Stimulated activated CD4-positive, alpha-beta T cell treated with anti-CD3 and anti-CD28 coated beads, Interleukin-12 subunit alpha, Interleukin-12 subunit beta, amount 100 ng/mL, for 24 hours (primary cell): ENCODE results near the gene PPP1R7.

Experiments used
- DNase-seq, 2 experiments: peaks; one replicate each; pipeline ENCODE4 v3.0.0-alpha.2; 2020; ENCODE audit warnings: low read depth in 2 of 2

PPP1R7 gene

DNA sequence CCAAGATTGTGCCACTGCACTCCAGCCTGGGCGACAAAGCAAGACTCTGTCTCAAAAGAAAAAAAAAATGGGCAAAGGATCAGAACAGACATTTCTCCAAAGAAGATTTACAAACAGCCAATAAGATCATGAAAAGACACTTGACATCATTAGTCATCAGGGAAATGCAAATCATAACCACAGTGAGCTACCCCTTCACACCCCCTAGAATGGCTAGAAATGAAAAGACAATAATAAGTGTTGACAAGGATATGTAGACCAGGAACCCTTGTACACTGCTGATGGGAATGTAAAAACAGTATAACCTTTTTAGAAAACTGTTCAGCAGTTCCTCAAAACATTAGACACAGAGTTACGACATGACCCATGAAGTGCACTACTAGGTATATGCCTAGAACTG, 29.8 kb upstream of the PPP1R7 start:
- DNase-seq: no peak

DNA sequence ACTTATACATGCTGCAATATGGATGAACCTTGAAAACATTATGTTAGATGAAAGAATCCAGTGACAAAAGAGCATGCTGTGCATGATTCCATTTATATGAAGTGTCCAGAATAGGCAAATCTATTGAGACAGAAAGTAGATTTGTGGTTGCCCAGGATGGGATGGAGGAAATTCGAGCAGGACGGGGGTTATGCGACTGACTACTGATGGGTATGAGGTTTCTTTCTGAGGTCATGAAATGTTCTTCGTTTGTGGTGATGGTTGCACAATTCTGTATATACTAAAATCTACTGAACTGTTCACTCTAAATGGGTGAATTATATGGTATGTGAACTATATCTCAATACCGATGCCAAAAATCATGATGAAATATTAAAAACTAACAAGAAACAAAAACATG, 29.3 kb upstream of the PPP1R7 start:
- no peak for DNase-seq

DNA sequence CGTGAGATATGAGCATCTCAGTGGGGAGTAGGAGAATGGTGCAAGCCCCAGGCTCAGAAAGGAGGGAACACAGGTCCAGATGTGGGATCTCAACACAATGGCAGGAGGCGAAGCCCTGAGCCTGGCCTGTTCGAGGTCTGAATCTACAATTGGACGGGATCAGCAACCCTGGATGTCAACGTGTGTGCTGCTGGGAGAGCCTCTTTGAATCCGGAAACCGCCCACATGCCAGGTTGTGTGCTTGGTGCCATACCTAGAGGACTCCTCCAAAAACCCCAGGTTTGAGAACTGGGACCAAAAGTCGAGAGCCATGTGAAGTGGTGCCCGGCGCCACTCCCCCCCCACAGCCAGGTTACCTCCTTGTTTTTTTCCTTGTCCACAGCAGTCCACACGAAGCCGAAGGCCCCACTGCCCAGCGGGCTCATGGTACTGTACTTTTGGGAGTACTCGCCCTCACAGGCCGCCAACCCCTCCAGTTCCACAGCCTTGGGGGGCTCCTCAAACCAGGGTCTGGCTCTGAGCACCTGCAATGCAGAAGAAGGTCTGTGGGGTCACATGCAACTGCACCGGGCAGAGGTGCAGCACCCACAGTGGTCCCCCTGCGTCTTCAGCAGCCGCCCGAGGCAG, 27.8 kb upstream of the PPP1R7 start:
- no peak for DNase-seq

DNA sequence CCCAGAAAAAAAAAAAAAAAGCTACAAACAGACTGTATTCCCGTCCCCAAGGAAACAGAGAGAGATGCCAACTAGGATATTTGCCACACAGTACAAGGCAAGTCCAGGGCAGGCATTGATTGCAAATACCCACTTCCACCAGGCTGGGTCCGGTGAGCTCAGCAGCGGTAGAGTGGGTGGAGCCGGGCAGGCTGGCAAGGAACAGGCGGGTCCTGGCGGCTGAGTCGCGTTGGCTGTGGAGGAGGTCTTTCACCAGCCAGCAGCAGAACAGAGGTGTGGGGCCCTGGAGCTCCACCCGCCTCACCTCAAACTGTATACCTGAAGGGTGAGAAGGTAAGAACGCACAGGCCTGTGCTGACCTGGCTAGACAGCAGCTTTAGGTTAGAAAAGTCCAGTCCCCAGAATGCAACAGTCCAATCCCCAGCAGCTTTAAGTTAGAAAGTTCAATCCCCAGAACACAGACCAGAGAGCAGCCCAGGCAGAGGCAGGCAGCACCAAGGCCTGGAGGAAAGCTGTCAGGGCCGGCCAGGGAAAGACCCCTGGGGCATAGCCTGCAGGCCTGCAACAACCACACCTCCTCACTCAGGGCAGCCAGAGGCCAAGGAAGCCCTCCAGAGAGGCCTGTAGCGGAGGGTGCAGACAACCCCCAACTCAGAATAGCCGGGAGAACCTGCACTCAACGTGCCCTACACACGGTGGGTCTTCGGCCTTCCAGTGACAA, 26.3 kb upstream of the PPP1R7 start:
- DNase-seq: no peak

DNA sequence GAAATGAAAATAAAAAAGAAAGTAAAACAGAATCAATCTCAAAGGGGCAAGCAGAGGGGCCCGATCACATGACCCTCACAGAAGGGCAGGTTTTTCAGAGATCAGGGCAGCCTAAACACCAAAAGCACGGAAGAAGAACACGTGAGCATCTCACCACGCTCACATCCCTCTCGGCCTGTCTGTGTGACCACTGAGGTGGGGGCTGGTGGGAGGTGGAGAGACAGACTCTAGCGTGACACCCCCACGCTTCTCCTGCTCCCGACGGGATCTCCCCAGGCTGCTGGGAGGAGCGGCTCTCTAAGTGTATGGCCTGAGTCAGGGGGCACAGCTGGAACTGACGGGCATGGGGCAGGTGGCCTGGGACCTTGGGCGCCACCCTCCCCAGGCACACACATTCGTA, 24.6 kb upstream of the PPP1R7 start:
- no peak for DNase-seq

DNA sequence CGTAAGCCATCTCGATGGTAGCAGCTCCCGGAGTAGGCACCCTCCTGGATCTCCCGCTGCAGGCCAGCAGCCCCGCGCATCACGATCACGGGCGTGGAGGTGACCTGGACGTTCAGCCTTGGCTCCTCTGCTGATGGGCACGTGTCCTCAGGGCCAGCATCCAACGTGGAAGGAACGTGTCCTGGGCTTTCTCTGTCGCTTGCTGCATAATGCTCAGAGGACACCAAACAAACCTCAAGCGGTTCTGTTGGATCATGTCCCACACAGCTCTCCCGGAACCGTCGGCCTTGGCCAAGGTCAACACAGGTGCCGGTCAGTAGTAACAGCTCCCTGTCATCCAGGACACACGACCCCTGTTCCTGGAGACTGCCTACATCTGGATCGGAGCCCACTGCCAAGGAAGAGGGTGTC, 24.1 kb upstream of the PPP1R7 start:
- no peak for DNase-seq

DNA sequence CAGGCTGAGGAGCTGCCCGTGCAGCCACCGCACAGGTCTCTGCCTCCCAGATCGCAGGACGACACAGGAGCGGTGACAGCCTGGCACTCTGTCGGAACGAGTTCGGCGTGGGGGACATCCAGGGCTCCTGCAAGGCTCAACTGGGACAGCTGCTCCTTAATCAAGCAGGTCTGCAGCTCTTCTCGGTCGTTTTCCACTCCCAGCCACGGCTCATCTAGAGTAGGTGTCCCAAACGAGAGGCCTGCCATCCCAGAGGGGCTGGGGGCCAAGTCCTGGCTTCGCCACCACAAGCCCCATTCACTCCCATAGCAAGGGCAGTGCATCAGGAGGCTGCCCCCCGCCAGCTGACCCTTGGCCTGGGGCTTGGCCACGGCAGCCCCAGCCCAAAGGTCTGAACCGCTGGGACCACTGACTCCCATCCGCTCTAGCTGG, 23.5 kb upstream of the PPP1R7 start:
- DNase-seq: no peak

DNA sequence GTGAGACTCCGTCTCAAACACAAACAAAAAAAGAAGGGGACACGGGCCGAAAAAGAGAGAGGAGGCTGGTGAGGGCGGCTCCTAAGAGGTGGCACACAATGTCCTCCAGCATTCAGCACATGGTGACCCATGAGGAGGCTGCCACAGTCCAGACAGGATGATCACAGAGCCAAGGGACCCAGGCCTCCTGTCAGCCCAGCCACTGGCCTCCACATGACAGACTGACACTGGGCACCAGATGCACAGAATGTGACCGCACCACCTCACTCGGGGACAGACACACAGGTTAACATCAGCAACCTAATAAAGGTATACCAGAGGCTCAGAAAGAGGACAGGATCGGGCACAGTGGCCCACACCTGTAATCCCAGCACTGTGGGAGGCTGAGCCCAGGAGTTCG, 22.0 kb upstream of the PPP1R7 start:
- no peak for DNase-seq

DNA sequence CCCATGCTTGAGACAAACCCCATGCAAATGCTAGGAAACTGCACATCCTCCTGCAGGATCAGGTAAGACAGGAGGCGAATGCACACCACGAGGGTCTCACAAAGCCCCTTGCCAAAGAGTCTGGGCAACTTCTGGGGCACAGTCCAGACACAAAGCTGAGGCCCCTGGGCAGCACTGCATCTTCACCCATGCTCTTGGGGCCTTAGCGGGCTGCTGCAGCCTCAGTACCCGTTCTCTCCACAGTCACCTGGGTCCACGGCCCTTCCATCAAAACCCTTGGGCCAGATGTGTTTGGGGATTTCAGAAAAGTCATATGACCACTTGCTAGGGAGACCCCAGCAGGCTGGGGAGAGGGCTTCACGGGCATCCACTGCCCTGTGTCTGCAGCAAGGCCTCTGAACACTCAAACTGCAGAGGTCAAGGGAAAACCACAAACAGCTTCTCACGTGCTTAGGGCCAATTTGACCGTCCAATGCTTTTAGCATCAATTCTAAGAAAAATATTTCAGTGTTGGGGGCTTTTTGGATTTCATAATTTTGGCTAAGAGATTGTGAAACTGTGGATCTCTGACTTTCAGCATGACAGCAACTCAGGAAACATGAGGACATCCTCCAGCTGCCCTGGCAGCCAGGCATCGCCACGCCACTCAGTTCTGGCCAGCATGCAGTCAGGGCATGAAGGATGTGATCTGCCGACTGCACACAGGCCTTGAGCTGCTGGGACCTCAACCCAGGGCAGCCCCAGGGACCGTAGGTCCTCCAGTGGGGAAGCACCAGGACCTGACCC, 21.0 kb upstream of the PPP1R7 start:
- DNase-seq: no peak

DNA sequence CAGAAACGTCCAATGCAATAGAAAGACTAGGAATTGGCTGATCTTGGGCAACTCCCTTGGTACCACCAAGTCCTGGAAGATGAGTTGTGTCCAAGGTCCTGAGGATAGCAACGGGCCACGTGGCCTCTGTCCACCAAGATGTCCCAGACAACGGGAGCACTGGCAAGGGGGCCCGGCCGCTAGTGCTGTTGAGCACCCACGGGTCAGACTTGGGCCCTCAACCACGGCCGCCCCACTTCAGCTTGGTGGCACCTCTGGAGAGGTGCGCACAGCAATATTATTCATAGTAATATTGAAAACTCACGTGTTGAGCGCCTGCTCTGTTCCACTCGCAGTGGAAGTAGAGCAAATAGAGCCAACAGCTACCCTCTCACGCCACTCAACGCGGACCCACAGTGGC, 20.0 kb upstream of the PPP1R7 start:
- DNase-seq: no peak

DNA sequence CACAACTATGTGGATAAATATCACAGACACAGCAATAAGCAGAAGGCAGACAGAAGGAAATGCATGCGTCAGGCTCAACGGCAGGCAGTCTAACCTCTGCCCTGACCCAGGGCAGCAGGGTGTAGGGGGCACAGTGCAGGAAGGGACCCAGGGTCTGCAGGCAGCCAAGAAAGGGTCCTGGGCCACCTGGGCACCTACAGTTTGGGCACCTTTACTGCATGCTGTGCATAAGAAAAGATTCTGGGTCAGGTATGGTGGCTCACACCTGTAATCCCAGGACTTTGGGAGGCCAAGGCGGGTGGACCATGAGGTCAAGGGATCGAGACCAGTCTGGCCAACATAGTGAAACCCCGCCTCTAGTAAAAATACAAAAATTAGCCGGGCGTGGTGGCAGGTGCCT, 18.7 kb upstream of the PPP1R7 start:
- DNase-seq: no peak

DNA sequence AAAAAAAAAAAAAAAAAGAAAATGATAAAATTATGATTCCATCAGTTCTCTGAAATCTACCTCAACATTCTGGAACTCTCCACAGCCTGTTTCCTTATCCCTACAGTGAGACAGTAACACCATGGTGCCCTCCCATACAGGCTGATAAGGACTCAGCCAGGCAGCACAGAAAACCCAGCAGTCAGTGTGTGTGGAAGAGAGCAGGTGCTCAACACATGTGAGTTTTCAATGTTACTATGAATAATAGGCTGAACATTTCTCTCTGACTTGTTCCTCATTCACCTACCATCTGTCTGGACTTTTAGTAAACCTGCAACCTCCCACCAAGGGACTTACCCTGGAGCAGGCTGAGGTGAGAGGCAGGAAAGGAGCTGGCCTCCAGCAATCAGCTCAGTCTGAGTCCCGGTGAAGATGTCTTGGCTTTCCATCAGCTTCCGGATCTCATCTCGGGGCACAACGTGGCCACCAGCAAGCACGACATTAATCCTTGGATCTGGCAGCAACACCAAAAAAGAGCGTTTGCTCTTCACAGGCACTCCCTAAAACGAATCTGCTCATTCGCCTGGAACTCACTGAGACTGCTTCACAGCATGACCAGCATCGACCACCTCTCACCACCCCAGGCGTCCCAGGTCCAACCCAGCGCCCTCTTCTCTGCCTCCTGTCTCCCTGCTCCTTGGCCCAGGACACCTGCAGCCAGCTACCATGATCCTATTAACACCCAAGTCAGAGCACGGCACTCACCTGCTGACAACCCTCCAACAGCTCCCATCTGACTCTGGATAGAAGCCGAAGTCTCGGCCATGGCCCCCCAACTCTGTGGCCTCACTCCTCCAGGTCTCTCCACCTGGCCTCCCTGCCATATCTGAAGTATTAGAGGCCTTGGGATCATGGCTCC, 17.5 kb upstream of the PPP1R7 start:
- DNase-seq: no peak

DNA sequence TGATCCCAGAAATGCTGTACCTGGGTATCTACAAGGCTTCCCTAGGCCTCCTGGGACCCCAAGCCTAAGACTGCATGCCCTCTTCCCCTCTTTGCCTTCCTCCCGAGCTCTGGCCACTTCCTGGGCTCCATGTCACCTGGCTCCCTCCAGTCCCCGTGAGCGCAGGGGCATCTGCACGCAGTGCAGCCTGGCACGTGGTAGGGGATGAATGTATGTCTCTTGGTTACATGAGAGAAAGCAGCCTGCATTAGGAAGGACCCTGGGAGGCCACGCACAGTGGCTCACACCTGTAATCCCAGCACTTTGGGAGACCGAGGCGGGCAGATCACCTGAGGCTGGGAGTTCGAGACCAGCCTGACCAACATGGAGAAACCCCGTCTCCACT, 16.8 kb upstream of the PPP1R7 start:
- DNase-seq: no peak

DNA sequence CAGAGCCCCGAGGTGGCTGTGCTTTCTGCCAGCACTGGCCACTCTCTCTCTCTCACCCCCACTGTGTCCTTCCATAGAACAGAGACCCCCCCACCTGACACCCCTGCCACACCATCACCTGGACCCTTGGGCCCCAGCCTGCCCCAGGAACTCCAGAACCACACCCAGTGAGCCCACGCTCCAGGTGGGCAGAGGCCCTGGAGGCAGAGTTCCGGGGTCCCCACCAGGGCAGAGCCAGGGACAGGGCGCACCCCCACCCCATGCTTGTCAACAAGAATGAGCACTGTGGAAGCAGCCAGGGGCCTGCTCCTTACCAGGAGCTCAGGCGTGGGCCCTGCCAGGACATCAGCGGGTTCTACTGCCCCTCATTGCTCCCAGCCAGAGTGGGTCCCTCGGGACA, 15.6 kb upstream of the PPP1R7 start:
- DNase-seq: no peak

DNA sequence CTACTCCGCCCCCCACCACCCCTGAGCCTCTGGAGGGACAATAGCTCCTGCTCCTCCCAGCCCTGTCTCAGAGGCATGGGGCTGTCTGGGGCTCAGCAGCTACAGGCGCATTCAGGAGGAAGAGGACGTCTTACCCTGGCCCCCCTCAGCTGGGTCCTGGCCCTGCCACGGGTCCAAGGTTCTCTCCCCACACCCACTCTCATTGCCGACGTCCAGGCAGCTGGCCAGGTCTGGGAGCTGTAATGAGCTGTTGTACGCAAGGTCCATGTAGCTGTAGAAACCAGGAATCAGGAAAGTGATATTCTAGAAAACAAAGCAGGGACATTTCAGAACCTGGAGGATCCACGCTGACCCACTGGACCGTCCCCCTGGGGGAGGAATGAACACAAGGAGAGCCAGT, 14.5 kb upstream of the PPP1R7 start:
- DNase-seq: no peak

DNA sequence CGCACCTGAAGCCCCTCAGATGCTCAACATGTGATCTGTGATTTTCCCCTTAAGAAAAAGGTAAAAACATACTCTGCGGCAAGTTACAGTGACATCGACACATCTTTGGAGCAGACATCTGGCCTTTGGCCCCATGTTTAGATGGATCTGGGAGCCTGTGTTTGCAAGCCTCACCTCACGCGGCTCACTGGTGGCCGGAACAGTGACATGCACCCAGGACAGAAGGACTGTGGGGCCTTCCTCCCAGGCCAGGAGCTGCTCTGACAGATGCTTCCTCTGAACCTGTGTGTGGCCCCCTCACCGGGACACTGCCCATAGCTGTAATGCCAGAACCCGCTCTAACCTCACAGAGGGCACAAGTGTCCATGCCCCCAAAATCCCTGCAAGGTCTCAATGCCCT, 14.1 kb upstream of the PPP1R7 start:
- no peak for DNase-seq

DNA sequence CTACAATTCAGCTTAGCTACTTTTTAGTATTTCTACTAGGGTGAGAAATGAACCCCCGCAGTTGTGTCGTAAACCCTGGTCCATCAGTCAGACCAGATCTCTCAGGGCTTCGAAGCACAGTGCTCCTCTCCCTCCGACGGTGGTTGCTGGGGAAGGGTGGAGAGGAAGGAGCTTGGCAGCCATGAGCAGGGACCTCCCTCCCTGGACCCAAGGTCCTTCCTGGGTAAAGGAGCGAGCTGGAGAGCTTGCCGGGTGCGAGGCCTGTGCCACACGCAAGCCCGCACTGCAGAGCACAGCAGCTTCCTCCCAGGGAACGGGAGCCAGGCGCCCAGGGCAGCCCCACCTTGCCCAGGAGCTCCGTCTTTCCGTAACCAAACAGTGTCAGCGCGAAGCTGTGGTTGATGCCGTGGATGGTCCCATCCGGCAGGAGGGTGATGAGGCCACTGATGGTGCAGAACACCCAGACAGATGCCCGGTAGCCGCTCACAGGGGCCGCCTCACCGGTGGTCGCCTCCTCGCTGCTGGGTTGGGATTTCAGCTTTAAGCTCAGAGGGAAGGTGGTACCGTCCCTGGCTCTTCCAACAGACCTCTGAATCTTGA, 13.5 kb upstream of the PPP1R7 start:
- DNase-seq: no peak

DNA sequence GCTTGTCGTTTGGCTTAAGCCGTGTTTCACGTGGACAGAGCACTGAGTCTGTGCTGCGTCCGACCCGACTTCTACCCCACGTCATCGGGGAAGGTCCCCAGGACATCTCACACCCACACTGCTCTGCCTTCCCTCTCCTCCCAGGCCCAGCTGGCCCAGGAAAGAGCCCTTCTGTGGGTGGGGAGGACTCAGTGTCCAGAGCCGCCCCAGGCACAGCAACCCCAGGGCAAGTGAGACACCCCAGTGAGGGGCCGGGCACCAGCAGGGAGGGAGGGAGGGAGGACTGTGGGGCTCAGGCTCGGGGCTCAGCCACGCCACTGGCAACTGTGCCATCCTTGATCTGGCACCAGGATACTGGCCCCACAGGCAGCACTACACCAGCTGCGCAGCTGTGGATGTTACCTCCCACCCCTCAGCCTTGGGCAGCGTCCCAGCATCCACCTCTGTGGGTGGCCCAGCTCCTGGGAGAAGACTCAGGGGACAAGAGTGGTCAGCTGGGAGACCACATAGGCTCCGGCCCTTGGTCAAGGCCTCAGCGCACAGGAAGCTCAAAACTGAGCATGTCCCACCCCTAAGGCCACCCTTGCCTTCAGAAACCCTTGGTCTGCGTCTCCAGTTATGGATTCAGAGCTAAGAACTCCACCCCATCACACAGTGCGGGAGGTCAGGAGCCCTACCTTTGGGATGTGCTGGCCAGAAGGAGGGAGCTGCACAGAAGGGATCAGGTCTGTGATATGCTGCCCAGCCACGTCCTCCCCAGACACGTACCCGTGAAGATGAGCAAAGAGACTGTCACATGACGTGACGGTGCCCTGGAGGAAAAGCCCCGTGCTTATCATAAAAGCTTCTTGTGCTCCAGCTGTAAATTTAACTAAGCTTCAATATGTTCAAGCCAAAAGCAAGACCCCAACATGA, 12.7 kb upstream of the PPP1R7 start:
- no peak for DNase-seq

DNA sequence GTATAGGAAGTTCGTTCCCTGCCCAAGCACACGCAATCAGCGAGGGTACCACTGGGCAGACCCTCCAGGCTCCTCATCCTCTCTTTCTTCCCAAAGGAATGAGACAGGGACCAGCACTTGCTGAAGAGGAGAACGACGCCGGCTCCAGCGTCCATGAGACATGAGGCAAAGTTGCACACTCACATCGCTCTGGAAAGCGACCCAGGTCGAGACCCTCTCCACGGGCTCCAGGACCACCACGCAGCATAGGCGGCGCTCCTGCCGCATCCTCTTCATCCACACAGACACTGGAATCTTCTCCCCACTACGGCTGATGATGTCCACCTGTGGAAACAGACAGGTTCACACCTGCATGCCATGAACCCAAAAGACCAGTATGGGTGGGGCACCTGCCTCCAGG, 11.8 kb upstream of the PPP1R7 start:
- no peak for DNase-seq
